WTC11 (cell line): ENCODE results near the gene FGD5. TPM values are rescaled to one million over a fixed set of nuclear protein-coding genes. Genes with fewer than 3 reads are reported as not detected.

Experiments
- ATAC-seq: fragments of 200-7000 bp; cut with Tn5 transposase; 2 replicates; pipeline ENCODE4 v1.10.0; 2021; ENCODE audit warnings: mild to moderate bottlenecking, moderate library complexity
- CTCF ChIA-PET: fragments of 300-600 bp; sonication (Branson Sonifier 250); formaldehyde crosslinking; loops from one replicate; lab custom pipeline; 2021; ENCODE audit warnings: antibody characterized with exemption; lab: Charles Lee
- POLR2A ChIA-PET: fragments of 350-600 bp; sonication (Branson Sonifier 250); formaldehyde crosslinking; loops from one replicate; lab custom pipeline; 2021; ENCODE audit warnings: antibody characterized with exemption; lab: Charles Lee
- DNase-seq: peaks from one replicate; pipeline ENCODE4 v3.0.0; 2021; ENCODE audit warnings: low spot score
- H3K27ac Mint-ChIP-seq: 2 replicates; pipeline ENCODE4 v1.8.0; 2021; ENCODE audit warnings: mixed read lengths
- H3K27me3 Mint-ChIP-seq: 2 replicates; pipeline ENCODE4 v1.8.0; 2021; ENCODE audit warnings: low read depth, mild to moderate bottlenecking, moderate library complexity, mixed read lengths
- H3K36me3 Mint-ChIP-seq: 2 replicates; pipeline ENCODE4 v1.8.0; 2021; ENCODE audit warnings: mixed read lengths
- H3K4me1 Mint-ChIP-seq: 2 replicates; pipeline ENCODE4 v1.8.0; 2022; ENCODE audit warnings: mixed read lengths
- H3K4me3 Mint-ChIP-seq: 2 replicates; pipeline ENCODE4 v1.8.0; 2021; ENCODE audit warnings: mild to moderate bottlenecking, moderate library complexity, mixed read lengths
- H3K9me3 Mint-ChIP-seq: 2 replicates; pipeline ENCODE4 v1.8.0; 2021; ENCODE audit warnings: mixed read lengths
- CBFB ChIP-seq: sonication (generic); formaldehyde crosslinking; IDR thresholded peaks from 2 replicates; pipeline ENCODE4 v1.8.1; 2022; ENCODE audit warnings: mild to moderate bottlenecking, low read depth, missing genetic modification reagents
- CTCF ChIP-seq: fragments of 200-600 bp; IDR thresholded peaks from 2 replicates; pipeline ENCODE4 v1.8.0; 2022; ENCODE audit warnings: antibody characterized with exemption
- ESRRA ChIP-seq: sonication (generic); formaldehyde crosslinking; IDR thresholded peaks from 2 replicates; pipeline ENCODE4 v1.8.1; 2022; ENCODE audit warnings: mild to moderate bottlenecking, missing genetic modification reagents, borderline replicate concordance
- FOXK1 ChIP-seq: sonication (generic); formaldehyde crosslinking; IDR thresholded peaks from 2 replicates; pipeline ENCODE4 v1.8.0; 2022; ENCODE audit warnings: mild to moderate bottlenecking, moderate library complexity, missing genetic modification reagents
- GABPB1 ChIP-seq: sonication (generic); formaldehyde crosslinking; IDR thresholded peaks from 2 replicates; pipeline ENCODE4 v1.8.1; 2023; ENCODE audit warnings: mild to moderate bottlenecking, missing genetic modification reagents
- GRHL2 ChIP-seq: fragments of 250-450 bp; sonication (Bioruptor Pico); IDR thresholded peaks from 2 replicates; pipeline ENCODE4 v1.8.0; 2022; ENCODE audit warnings: mild to moderate bottlenecking, moderate library complexity; ENCODE audit not compliant: insufficient replicate concordance, severe bottlenecking
- IRF2 ChIP-seq: sonication (generic); formaldehyde crosslinking; IDR thresholded peaks from 2 replicates; pipeline ENCODE4 v1.8.0; 2022; ENCODE audit warnings: low read depth, missing genetic modification reagents, borderline replicate concordance
- MXD4 ChIP-seq: fragments of 250-450 bp; sonication (Bioruptor Pico); IDR thresholded peaks from 2 replicates; pipeline ENCODE4 v1.8.0; 2021; ENCODE audit warnings: mild to moderate bottlenecking, moderate library complexity, borderline replicate concordance
- MYBL2 ChIP-seq: sonication (generic); formaldehyde crosslinking; IDR thresholded peaks from 2 replicates; pipeline ENCODE4 v1.8.1; 2023; ENCODE audit warnings: mild to moderate bottlenecking, moderate library complexity, missing genetic modification reagents
- RELA ChIP-seq: sonication (generic); formaldehyde crosslinking; IDR thresholded peaks from 2 replicates; pipeline ENCODE4 v1.8.1; 2022; ENCODE audit warnings: missing genetic modification reagents, mild to moderate bottlenecking, borderline replicate concordance
- RORB ChIP-seq: fragments of 250-450 bp; sonication (Bioruptor Pico); IDR thresholded peaks from 2 replicates; pipeline ENCODE4 v1.9.0; 2021; ENCODE audit warnings: mild to moderate bottlenecking
- SP1 ChIP-seq: sonication (generic); formaldehyde crosslinking; conservative IDR thresholded peaks from 2 replicates; pipeline ENCODE4 v1.8.1; 2022; ENCODE audit warnings: missing genetic modification reagents
- USF1 ChIP-seq: sonication (generic); formaldehyde crosslinking; IDR thresholded peaks from 2 replicates; pipeline ENCODE4 v1.8.0; 2022; ENCODE audit warnings: mild to moderate bottlenecking, missing genetic modification reagents
- ZNF121 ChIP-seq: sonication (generic); formaldehyde crosslinking; IDR thresholded peaks from 2 replicates; pipeline ENCODE4 v1.8.0; 2023; ENCODE audit warnings: missing genetic modification reagents
- ZNF219 ChIP-seq: sonication (generic); formaldehyde crosslinking; IDR thresholded peaks from 2 replicates; pipeline ENCODE4 v1.8.0; 2023; ENCODE audit warnings: missing genetic modification reagents, mild to moderate bottlenecking, borderline replicate concordance
- ZNF317 ChIP-seq: sonication (generic); formaldehyde crosslinking; IDR thresholded peaks from 2 replicates; pipeline ENCODE4 v1.8.1; 2023; ENCODE audit warnings: low read depth, mild to moderate bottlenecking, moderate library complexity, missing genetic modification reagents, borderline replicate concordance
- ZNF416 ChIP-seq: fragments of 250-450 bp; sonication (Bioruptor Pico); IDR thresholded peaks from 2 replicates; pipeline ENCODE4 v1.9.0; 2021; ENCODE audit warnings: mild to moderate bottlenecking, inconsistent platforms
- total RNA-seq: library from RNA; stranded (reverse); gene quantifications from 3 replicates; pipeline ENCODE4 v1.2.3, GENCODE V29; 2021
- TF ChIP-seq, protein P1 (sequence below): sonication (generic); formaldehyde crosslinking; IDR thresholded peaks from 2 replicates; pipeline ENCODE4 v1.8.0; 2023; ENCODE audit warnings: missing genetic modification reagents
- TF ChIP-seq, protein P2 (sequence below): sonication (generic); formaldehyde crosslinking; IDR thresholded peaks from 2 replicates; pipeline ENCODE4 v1.8.0; 2022; ENCODE audit warnings: mild to moderate bottlenecking, missing genetic modification reagents

FGD5 gene
- total RNA-seq, 1 experiment from 2014 or later = 18.3 TPM

GRCh38 chr3:14775563-14775962 is 43.2 kb upstream of the FGD5 start (continued):
- TF ChIP-seq, protein P1, sequence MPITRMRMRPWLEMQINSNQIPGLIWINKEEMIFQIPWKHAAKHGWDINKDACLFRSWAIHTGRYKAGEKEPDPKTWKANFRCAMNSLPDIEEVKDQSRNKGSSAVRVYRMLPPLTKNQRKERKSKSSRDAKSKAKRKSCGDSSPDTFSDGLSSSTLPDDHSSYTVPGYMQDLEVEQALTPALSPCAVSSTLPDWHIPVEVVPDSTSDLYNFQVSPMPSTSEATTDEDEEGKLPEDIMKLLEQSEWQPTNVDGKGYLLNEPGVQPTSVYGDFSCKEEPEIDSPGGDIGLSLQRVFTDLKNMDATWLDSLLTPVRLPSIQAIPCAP (CRISPR knock-in tag) = no peak
- no peak for TF ChIP-seq RELA (CRISPR knock-in tag)

DNA sequence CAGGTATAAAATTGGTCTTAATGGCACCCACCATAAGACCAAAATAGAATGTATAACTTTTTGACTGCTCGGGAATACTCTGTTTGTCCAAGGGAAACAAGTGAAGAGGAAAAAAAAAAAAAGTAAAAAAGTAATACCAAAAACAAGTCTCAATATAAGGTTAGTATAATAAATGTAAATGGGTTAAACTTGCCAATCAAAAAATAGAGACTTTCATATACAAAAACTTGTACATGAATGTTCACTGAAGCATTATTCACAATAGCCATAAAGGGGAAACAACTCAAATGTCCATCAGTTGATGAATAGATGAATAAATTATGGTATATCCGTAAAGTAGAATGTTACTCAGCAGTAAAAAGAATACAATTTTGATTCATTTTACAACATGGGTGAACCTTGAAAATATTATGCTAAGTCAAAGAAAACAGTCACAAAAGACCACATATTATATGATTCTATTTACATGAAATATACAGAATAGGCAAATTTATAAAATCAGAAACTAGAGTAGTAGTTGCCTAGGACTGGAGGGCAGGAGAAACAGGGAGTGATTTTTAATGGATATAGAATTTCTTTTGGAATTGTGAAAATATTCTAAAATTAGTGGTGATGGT is 39.6 kb upstream of the FGD5 start:
- H3K36me3 Mint-ChIP-seq = no peaks in the 10 kb centered on the region
- TF ChIP-seq ESRRA (CRISPR knock-in tag) = no peak
- TF ChIP-seq ZNF219 (CRISPR knock-in tag) = no peak
- no peak for TF ChIP-seq ZNF121 (CRISPR knock-in tag)
- ChIA-PET CTCF (interaction anchor here (3.3 kb wide), 1 partner anchor 142 kb away, joined by 44 read pairs; no protein-coding TSS in a partner anchor), POLR2A (no interaction called here)
- no peak overlapping the region for H3K27ac Mint-ChIP-seq
- no peaks in the 10 kb centered on the region for H3K27me3 Mint-ChIP-seq
- ATAC-seq = no peak
- peaks cover 16% of the 10 kb centered on the region for H3K9me3 Mint-ChIP-seq
- DNase-seq = no peak
- peaks cover 17% of the 10 kb centered on the region for H3K4me1 Mint-ChIP-seq
- H3K4me3 Mint-ChIP-seq = no peak overlapping the region

- DNase-seq = peak; percentile 86
- TF ChIP-seq CTCF (peak; percentile 57), FOXK1 (CRISPR knock-in tag) (no peak)
- TF ChIP-seq, all 79 proteins: peak for 1
- ATAC-seq = peak; percentile 95
- no peaks in the 10 kb centered on the region for H3K27me3 Mint-ChIP-seq
- H3K4me1 Mint-ChIP-seq = peaks cover 18% of the 10 kb centered on the region
- ChIA-PET POLR2A (no interaction called here), CTCF (interaction anchor here (0.6 to 3.4 kb wide), 79 partner anchors 8 to 518 kb away, joined by 3 to 59 read pairs (median 4); partner anchors contain the start of genes C3orf20 and CCDC174)
- no peak overlapping the region for H3K27ac Mint-ChIP-seq
- H3K36me3 Mint-ChIP-seq = no peaks in the 10 kb centered on the region
- no peak overlapping the region for H3K4me3 Mint-ChIP-seq
- peaks cover 16% of the 10 kb centered on the region for H3K9me3 Mint-ChIP-seq
Measured at GRCh38 chr3:14780927-14781507, 37.7 kb upstream of the FGD5 start.

DNA sequence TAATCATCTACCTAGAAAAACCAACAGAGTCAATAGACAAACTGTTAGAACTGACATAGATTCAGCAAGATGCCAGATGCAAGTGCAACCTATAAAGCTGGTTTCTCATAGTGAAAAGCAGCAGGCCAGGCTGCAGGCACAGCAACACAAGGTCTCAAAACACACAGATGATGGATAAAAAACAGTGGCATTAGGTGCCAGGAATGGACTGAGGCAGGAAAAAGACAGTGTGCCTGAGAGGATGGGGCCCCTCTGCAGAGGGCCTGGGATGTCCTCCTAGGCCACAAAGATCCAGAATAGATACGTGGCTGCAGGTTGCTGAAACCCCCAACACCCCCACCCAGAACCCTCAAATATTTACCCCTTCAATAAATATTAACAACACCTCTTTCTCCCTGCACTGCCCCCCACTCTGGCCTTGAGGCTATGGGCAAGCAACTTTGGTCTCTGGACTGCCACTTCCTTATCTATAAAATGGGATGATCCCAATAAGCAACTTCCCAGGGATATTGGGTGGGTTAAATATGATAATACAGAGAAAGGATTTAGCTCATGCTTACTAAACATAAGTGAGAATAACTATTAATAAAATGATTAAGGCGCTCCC is 35.2 kb upstream of the FGD5 start:
- Mint-ChIP-seq H3K27ac (no peak overlapping the region), H3K4me1 (peaks cover 18% of the 10 kb centered on the region), H3K36me3 (no peaks in the 10 kb centered on the region), H3K9me3 (peaks cover 19% of the 10 kb centered on the region), H3K27me3 (no peaks in the 10 kb centered on the region), H3K4me3 (no peak overlapping the region)
- ChIA-PET POLR2A (no interaction called here), CTCF (interaction anchor here (0.6 to 2.4 kb wide), 11 partner anchors 9 to 138 kb away, joined by 3 to 14 read pairs (median 6); no protein-coding TSS in a partner anchor)
- DNase-seq (no peak), ATAC-seq (no peak)
- TF ChIP-seq RORB (CRISPR knock-in tag) (no peak), CBFB (CRISPR knock-in tag) (no peak), GRHL2 (CRISPR knock-in tag) (no peak), MYBL2 (CRISPR knock-in tag) (no peak), ZNF416 (CRISPR knock-in tag) (no peak), ESRRA (CRISPR knock-in tag) (no peak), USF1 (CRISPR knock-in tag) (no peak), MXD4 (CRISPR knock-in tag) (no peak), GABPB1 (no peak), ZNF317 (CRISPR knock-in tag) (no peak), SP1 (CRISPR knock-in tag) (no peak), IRF2 (CRISPR knock-in tag) (no peak)
- TF ChIP-seq, protein P2, sequence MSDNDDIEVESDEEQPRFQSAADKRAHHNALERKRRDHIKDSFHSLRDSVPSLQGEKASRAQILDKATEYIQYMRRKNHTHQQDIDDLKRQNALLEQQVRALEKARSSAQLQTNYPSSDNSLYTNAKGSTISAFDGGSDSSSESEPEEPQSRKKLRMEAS (CRISPR knock-in tag) = no peak
